ENCODE data around the gene NTN3. TPM values are rescaled to one million over a fixed set of nuclear protein-coding genes. Genes with fewer than 3 reads are reported as not detected.

NTN3 gene
- total RNA-seq, 1 donor from 2014 or later: not detected

DNA sequence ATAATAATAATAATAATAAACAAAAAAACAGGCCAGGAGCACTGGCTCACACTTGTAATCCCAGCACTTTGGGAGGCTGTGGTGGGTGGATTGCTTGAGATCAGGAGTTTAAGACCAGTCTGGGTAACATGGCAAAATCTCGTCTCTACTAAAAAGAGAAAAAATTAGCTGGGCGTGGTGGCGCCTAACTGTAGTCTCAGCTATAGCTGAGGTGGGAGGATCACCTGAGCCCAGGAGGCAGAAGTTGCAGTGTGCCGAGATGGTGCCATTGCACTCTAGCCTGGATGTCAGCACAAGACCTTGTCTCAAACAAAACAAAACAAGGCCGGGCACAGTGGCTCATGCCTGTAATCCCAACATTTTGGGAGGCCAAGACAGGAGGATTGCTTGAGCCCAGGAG is 23.9 kb downstream of the NTN3 start:
- no peak for DNase-seq (ENCODE audit: low read depth)

DNA sequence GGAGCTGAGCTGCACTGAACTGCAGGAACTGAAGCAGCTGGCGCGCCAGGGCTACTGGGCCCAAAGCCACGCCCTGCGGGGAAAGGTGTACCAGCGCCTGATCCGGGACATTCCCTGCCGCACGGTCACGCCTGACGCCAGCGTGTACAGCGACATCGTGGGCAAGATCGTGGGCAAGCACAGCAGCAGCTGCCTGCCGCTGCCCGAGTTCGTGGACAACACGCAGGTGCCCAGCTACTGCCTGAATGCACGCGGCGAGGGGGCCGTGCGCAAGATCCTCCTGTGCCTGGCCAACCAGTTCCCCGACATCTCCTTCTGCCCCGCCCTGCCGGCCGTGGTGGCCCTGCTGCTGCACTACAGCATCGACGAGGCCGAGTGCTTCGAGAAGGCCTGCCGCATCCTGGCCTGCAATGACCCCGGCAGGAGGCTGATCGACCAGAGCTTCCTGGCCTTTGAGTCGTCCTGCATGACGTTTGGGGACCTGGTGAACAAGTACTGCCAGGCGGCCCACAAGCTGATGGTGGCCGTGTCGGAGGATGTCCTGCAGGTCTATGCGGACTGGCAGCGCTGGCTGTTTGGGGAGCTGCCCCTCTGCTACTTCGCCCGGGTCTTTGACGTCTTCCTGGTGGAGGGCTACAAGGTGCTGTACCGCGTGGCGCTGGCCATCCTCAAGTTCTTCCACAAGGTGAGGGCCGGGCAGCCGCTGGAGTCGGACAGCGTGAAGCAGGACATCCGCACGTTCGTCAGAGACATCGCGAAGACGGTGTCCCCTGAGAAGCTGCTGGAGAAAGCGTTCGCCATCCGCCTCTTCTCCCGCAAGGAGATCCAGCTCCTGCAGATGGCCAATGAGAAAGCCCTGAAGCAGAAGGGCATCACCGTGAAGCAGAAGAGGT is 25.4 kb downstream of the NTN3 start:
- no peak for DNase-seq (ENCODE audit: low read depth)

DNA sequence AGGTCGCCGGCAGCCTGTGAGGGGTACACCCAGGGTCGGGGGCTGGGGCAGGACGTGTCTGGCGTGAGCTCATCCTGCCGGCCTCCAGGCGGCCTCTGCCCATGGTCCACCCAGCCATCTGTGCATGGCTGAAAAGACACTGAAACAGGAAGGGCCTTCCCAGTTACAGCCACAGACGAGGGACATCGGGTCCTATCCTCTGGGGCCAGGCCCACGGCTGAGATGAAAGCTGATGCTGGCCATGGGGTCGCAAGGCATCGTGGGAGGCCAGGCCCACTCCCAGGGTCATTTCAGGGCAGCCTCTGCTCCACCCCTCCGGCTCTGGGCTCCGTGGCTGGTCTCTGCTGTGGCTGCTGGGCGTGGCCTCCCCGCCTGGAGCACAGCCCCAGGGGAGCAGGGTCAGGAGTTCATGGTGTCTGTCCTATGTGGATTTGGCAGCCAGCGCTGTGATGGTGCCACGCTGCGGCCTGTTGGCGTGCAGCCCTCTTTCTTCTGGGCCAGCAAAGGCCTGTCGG is 26.1 kb downstream of the NTN3 start:
- DNase-seq (ENCODE audit: low read depth): peak; percentile 86

DNA sequence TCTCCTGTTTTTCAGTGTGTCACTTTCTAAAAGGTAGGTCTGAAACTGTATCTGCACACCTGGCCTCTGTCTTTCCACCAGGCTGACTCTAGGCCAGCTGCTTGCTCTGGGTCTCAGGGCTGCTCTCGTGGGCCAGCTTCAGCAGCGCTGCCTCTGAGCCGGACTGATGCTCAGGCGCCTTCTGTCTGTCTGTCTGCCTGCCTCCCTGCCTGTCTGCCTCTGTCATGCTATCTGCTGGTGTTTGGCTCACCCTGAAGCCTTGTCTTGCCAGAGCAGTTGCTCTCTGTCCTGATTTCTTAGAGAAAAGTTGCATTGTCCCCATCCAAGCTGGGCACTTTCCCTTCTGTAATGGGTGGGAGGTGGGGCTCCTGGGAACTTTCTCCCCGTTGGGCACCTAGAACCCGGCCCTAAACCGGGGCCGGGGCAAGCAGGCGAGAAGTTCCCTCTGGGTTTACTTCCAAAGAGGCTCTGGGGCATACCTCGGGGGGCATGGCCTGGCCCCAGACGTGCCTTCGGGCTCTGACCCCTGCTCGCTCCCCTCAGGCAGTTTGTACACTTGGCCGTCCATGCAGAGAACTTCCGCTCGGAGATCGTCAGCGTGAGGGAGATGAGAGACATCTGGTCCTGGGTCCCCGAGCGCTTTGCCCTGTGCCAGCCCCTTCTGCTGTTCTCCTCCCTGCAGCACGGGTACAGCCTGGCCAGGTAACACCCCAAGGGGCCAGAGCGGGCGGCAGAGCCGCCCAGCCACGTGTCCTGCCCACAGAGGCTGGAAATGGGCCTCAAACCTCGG is 26.8 kb downstream of the NTN3 start:
- no peak for DNase-seq (ENCODE audit: low read depth)

DNA sequence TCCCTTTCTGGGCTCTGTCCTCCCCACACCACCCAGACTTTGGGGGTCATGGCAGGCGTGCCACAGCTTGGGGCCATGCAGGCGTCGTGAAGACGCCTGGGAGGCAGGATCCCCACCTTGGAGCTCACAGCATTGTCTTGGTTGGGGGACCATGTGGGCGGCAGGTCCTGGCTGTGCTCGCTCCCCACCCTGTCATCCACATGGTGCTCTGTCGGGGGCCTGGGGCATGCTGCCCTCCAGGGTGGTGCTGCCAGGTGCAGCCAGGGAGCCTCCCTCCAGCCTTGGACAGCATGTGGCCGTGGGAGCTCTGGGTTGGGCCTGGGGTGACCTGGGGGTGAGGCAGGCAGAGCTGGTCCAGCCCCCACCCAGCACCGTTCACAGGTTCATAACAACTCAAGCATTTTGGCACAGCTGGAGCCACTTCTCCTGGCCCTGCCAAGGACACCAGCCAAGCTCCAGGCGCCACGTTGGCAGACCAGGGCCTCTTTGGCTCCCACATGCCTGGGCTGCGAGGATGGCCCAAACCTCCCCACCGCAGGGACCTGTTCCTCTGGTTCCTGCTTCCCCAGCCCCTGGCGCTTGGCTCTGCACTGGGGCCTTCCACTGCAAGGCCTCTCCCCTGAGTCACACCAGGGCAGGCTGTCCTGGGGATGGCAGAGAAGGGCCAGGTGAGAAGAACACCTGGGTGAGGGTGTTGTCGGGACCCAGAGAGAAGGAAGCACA is 27.6 kb downstream of the NTN3 start:
- DNase-seq (ENCODE audit: low read depth): no peak

DNA sequence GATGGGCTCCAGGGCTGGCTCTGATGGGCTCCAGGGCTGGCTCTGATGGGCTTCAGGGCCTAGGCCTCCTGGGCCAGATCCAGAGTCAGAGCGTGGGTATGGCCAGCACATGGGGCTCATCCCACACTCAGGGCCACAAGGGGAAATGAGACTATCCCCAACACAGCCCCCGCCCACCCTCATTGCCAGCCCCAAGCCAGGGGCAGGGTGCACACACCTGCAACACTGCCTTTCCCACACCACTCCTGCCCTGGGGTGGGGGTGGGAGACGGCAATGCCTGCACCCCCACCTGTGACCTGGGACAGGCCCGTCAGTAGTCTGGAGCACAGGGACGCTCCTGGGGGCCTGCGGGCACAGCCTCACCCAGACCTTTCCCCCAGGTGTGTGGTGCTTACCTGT is 28.4 kb downstream of the NTN3 start:
- no peak for DNase-seq (ENCODE audit: low read depth)

DNA sequence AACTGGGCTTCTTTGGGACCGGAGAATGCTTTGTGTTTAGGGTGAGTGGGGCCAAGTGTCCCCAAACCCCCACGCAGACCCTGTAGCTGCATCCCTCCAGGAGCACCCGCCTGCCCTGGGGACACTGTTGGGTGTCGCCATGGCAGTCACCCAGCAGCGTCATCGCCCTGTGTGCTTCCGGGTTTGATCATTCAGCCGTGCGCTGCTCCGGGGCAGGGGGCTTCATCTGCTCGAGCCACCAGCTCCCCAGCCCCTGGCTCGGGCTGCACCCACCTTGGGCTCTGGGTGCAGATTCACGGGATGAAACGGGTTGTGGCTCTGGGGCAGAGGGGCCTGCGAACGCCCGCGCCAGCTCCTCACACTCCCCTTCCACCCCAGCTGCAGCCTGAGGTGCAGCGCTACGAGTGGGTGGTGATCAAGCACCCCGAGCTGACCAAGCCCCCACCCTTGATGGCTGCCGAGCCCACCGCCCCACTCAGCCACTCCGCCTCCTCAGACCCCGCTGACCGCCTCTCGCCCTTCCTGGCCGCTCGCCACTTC is 28.9 kb downstream of the NTN3 start:
- no peak for DNase-seq (ENCODE audit: low read depth)

DNA sequence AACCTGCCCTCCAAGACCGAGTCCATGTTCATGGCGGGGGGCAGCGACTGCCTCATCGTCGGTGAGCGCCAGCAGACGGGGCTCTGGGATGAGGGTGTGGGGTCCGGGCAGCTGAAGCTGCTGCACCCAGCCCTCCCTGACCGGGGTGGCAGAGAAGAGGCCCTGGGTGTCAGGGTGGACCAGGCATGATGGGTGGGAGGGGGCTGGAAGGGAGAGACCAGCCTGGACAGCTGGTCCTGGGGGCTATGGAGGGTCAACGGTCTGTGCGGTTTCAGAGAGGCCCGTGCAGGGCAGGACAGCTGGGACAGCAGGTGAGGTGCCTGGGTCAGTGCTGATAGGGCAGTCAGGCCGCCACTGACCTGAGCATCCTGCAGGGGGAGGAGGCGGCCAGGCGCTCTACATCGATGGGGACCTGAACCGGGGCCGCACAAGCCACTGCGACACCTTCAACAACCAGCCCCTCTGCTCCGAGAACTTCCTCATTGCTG is 29.4 kb downstream of the NTN3 start:
- no peak for DNase-seq (ENCODE audit: low read depth)

DNA sequence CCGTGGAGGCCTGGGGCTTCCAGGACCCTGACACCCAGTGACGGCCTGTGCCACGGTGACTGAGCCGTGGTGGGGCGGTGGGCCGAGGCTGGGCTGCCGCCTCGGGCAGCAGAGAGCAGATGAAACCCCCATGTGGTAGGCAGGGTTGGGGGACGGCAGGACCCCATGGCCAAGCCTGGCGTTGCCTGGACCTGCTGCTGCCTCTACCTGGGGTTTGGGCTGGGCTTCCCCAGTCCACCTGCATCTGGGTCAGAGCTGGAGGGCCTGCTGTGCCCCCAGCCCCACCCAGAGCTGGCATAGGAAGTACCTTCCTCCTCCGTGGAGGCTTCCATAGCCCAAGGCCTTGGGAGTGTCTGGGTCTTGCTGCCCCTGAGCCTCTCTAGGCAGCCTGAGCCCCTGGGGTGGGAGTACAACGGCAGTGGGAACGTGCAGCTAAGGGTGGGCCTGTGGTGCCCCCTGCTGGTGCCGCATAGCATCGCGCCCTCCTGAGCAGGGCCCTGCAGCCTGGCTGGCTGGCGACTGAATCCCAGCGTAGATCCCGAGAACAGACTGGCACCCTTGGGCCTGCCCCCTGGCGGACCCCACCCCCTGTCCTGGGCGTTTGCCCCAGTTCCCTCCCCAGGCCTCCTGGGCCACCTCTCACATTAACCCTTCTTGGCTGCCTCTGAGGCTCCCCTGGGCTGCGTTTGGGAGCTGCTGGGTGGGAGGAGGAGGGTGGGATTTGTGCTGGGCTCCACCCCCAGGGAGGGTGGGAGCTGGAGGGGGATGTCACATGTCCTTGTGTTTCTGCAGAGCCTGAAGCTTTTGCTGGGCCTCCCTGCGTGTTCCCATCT is 30.0 kb downstream of the NTN3 start:
- DNase-seq (ENCODE audit: low read depth): peak; percentile 69

DNA sequence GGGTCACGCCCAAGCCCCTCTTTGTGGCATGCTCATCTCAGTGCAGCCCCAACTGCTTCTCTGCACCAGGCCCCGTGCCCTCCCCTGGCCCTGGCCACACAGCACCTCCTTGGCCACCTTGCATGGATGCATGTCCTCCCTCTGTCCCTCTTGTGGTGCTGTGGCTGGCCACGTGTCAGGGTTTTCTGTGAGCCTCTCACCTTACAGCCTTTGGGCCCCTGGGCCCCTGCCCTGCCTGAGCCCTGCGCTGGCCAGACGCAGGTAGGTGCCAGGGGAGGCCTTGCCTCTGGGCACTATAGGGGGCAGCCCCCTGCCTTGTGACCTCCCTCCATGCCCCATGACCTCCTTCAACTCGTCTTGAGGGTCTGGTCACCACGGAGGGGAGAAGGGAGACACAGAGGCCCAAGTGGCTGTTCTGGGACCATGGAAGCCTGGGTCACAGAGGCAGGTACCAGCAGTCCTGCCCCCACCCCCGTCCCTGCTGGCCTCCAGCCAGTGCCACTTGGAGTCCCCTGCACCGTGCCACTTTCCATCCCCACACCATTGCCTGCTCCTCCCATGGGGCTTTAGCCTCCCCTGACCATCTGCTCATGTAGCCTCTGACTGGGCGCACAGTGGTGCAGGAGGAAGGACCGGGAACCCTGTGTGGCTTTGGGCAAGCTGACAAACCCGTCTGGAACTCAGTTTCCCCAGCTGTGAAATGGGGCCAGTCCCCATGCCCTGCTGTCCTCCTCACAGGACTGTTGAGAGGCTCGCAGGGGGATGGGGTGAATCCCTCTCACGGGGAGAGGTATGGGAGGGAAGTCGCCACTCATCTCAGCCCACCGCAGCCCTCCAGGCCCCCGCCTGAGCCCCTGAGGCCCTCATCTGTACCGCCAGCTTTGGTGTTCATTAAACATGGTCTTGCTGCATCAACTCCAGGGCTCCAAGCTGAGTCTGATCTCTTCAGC is 31.1 kb downstream of the NTN3 start:
- DNase-seq (ENCODE audit: low read depth): no peak

DNA sequence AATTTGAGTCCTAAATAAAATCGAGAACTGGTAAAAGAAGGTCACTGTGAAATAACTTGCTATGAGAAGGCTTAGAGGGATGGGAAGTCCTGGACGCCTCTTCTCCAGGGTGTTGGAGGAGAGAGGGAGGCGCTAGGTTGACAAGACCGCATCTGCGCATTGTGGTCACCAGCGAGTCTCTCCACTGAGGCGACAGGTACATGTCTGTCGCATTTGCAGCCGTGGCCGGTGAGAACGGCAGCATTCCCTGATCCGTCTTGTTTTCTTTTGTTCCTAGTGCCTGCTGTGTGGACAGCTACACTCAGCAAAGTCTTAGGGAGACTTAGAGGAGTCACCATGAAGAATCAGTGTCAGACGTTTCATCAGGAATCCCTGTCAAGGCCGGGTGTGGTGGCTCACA is 34.6 kb downstream of the NTN3 start:
- DNase-seq (ENCODE audit: low read depth): no peak

DNA sequence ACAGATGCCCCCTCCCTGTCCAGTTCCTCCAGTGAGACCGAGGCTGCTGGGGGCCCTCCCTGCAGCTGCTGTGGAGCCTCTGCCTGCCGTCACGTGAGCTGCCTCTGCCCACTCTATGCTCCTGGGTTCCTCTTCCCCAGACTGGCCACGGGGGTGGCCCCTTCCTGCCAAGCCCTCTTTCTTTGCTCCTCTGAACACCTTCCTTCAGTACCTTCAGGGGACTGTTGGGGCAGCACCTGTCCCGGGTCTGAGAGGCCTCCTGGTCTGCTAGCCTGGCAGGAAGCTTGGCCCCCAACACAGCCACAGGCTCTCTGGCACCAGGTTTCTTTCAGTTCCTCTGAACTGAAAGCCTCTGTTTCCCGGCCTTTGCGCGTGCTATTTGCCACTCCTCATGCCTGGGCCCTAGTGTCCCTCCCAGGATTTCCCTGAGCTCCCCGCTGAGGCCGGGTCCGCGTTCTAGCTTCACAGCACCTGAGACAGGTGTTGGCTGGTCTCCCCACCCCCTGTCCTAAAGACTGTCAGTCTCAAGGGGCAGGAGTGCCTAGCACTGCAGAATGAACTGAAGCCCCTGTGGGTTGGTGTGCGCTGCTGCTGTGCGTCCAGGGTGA is 36.1 kb downstream of the NTN3 start:
- no peak for DNase-seq (ENCODE audit: low read depth)

DNA sequence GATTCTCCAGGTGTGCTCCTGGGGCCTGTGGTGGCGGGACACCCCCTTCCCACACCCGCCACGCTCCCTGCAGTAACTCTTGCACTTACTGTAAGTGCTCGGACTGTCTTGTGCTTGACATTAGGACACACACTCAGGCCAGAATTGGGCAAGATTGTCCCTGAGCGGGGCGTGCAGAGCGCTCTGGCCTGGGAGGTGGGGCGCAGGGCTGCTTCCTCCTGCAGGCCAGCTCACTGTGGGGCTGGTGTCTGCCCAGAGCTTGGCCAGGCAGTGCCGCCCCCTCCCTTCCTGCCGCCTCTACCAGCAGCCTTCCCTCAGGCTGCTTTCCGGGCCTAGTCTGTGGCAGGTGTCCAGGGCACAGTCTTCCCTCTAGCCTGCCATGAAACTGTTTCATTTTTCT is 36.6 kb downstream of the NTN3 start:
- no peak for DNase-seq (ENCODE audit: low read depth)

DNA sequence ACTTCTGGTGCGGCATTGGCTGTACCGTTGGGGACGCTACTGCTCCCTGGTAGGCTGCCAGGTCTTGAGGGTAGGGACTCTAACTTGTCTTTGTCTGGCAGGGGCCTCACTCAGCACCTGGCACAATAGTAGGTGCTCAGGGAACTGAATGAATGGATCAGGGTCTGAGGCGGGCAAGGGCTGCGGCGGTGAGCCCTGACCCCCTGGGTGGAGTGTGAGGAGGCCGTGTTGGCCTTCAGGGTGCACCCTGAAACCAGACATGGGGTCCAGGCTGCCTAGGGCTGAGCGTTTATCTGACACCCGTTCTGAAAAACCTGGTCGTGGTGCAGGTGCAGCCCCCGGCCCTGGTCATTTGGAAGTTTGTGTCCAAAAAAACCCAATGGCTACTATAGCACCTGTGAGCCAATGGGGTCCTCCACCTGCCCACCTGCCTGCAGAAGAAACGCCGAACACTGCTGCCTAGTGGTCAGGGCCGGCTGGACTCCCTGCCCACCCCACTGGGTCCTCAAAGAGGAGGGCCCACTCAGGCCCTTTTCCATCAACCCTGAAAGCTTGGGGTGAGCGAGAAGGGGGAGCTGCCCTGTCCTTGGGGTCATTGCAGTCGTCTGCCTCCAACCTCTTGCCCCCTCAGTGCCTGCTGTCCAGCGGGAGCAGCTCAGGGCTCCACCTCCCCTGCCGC is 37.8 kb downstream of the NTN3 start:
- DNase-seq (ENCODE audit: low read depth): no peak

DNA sequence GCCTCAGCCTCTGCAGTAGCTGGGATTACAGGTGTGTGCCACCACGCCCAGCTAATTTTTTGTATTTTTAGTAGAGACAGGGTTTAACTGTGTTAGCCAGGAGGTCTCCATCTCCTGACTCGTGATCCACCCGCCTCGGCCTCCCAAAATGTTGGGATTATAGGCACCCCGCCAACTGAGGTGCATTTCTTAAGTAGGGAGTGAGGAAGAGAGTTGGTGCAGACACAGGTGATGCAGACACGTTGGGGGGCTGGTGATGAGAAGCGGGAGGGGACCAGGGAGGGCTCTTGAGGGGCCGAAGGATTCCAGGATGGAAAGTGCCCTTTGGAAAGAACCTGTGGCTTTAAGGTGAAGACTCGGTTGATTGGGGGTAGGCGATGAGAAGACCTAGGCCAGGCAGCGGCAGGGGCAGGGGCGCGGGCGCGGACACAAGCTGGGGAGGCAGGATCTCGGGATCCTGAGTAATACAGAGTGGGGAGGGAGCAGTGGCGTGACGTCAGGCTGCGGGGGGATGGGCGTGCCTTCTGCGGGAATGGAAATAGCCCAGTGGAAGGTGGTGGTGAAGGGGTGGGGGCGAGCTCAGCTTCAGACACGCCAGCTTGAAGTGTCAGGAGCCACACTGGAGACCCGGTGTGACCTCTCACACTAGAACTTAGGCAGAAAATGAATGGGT is 40.2 kb downstream of the NTN3 start:
- DNase-seq (ENCODE audit: low read depth): peak; percentile 58

DNA sequence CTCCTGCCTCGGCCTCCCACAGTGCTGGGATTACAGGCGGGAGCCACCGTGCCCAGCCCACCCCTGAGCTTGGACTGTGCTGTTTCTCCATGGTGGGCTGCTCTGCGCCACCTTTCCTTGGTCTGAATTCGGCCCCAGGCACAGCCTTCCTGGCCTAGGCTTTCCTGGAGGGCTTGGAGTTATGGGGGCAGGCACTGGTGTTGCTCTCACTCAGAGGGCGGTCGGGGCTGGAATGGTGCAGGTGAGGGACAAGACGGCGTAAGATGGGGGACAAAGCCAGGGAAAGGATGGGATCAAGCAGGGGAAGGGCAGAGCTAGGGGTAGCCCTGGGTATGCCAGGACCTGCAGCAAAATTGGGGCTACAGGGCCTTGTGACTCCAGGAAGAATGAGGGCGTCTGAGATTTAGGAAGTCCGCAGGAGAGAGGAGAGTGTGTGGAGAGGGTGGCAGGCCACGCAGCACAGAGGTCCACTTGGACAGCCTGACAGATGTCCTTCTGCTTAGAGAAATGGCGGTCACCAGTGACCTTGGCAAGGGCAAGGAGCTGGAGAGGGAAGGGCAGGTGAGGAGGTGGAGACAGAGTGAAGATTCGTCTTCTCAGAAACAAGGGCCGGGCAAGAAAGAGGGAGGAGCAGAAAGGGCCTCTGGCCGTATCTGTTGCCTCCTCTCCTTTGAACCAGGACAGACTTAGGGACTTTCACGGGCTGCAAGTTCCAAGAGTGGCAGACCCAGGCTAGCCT is 41.1 kb downstream of the NTN3 start:
- no peak for DNase-seq (ENCODE audit: low read depth)

All from myocyte (in vitro differentiated cells).